GM15510 (cell line): ENCODE measurements around the gene ZNF264.

Source experiments
- POLR2A ChIP-seq: IDR thresholded peaks from 3 replicates; pipeline ENCODE4 v1.6.1; 2011; ENCODE audit warnings: borderline replicate concordance; ENCODE audit not compliant: insufficient read length; ENCODE audit errors: extremely low read depth

The ZNF264 gene

DNA sequence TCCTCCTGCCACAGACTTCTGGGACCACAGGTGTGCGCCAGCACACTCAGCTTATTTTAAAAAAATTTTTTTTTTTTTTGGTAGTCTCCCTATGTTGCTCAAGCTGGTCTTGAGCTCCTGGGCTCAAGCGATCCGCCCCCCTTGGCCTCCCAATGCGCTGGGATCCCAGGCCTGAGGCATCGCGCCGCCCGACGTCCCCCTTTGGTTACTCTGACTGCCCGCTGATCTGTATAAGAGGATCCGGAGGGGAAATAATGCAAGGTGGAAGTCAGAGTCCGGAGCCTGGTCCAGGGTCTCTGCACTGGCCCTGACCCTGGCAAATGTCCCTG, 48.6 kb downstream of the ZNF264 start:
- TF ChIP-seq POLR2A = no peak

DNA sequence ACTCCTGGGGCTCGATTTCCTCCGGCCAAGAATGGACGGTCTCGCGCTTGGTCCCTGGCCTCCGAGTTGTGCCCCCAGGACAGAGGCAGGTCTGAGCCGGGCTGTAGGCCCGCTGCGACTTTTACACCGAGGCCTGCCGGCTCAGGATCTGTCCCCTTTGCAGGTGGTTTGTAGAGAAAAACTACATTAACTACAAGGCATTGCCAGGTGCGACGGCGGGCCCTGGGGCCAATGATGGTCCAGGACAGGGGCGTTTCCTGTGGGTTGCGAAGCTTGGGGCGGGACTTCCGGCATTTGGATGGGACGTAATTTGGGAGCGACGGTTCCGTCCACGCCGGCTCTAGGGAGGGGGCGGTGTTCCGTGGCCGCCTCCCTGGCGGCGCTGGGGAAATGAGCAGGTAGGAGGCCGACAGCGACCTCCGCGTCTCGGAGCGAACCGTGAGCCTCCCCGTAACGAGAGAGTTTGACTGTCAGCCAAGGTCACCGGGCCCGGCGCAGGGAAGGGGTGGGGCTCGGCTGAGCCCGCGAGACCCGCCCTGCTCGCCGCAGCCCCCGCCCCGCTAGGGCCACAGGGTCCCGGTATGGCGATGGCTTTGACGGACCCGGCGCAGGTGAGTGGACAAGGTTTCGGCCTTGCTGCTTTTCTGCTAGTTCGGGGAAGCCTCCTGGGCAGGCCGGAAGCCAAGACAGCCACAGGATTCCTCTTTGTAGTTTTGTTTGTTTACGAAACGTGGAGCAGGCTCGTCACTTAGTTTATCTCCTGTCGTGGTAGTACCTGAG, 49.2 kb downstream of the ZNF264 start, which contains the start of gene ZNF805:
ZNF805 (plus strand) TSS at position 322 of the 780 bp plus-strand sequence; CDS start at position 582, 260 bp downstream.
- peak; percentile 76 for TF ChIP-seq POLR2A

GRCh38 chr19:57241176-57241575, 49.9 kb downstream of the ZNF264 start:
- TF ChIP-seq POLR2A = no peak

DNA sequence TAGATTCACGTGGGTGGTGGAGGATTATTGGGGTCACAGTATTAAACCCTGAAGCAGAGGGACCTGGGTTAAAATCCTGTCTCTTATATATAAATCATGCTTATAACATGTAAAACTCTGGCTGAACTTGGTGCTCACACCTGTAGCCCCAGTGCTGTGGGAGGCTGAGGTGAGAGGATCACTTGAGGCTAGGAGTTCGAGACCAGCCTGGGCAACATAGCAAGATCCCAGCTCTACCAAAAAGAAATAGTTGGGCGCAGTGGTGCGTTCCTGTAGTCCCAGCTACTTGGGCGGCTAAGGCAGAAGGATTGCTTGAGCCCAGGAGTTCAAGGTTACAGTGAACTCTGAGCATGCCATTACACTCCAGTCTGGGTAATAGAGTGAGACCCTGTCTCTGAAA, 51.5 kb downstream of the ZNF264 start:
- TF ChIP-seq POLR2A = no peak

DNA sequence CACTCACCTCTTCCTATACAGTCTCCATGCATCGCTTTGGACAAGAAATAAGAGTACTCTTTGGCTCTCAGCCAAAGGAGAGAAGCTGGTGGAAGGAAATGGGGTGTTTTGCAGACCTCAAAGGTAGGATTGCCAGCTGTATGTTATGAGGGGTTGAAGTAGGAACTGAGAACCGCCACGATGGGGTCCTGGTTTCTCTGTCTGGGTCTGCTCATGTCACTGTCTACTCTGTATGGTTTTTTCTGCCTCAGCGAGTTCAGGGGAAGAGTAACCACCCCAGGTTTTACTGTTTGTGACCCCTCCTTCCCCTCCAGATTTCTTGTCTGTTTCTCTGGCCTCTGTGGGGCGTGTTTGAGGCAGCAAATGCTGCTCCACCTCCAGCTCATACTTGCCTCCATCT, 53.2 kb downstream of the ZNF264 start:
- TF ChIP-seq POLR2A = no peak

DNA sequence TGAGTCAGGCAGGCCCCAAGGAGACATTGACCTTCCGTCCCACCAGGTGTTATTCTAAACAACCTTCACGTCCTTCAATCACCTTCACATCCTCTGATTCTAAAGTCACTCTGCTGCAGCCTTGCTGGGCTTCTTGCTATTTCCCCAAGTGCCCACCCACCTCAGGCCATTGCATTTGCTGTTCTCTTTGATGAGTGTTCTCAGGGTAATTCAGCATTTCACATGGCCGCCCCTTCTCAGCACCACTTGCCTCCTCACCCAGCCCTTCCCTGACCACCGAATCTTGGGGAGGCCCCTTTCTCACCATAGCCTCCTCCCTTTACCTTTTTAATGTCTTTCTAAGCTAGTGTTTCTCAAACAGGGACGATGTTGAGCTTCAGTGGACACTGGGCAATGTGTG, 53.8 kb downstream of the ZNF264 start:
- TF ChIP-seq POLR2A = no peak

GRCh38 chr19:57245959-57246358, 54.7 kb downstream of the ZNF264 start:
- TF ChIP-seq POLR2A = no peak

- no peak for TF ChIP-seq POLR2A
These were observed 57.3 kb downstream of the ZNF264 start for GRCh38 chr19:57248646-57249045.

DNA sequence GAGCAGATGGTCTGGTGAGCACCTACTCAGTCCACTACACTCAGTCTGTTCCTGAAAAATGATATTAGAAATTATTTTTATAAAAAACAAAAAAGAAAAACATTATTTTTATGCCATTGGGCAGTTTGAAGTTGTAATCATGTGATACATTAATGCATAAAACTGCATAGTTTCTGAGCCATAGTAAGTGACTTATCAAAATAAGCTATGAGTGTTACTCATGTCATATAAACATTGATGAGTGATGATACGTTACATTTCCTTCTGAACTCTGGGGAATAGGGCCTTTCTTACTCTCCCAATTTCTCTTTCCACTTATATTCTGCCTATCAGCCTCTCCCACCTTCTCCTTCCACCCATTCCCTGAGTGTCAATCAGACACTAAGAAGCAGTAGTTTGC, 58.0 kb downstream of the ZNF264 start:
- TF ChIP-seq POLR2A = no peak

- no peak for TF ChIP-seq POLR2A
These were observed 70.7 kb downstream of the ZNF264 start for GRCh38 chr19:57262044-57262443.

DNA sequence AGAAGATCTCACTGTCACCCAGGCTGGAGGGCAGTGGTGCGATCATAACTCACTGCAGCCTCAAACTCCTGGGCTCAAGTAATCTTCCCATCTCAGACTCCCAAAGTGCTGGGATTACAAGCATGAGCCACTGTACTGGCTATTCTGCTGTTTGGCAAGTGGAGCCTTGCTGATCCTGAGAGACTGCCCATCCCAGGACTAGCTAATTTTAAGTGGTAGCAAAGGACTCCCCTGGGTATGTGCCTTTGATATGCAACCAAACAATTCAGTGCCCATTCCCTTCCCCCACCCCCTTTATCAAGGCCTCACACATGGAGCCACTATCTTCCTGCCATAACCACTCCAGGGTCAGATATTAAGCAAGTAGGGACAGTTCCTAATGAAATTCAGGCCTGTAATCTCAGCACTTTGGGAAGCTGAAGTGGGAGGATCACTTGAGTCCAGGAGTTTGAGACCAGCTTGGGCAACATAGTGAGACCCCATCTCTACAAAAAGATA, 72.0 kb downstream of the ZNF264 start:
- TF ChIP-seq POLR2A = no peak

DNA sequence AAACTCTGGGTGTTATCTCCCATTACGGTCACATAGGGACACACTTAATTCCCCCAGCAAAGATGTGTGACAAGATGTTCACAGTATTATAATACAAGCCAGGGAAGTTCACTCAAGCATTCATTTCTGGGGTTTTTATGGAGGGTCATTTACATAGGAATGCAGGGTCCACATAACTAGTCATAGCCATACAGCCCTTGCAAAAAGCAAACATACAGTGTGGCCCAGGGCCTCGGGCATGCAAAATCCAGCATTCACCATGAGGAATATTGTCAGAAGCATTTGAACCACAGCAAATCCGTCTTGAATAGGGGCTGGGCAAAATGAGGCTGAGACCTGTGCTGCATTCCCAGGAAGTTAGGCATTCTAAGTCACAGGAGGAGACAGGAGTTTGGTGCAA, 76.0 kb downstream of the ZNF264 start:
- no peak for TF ChIP-seq POLR2A

DNA sequence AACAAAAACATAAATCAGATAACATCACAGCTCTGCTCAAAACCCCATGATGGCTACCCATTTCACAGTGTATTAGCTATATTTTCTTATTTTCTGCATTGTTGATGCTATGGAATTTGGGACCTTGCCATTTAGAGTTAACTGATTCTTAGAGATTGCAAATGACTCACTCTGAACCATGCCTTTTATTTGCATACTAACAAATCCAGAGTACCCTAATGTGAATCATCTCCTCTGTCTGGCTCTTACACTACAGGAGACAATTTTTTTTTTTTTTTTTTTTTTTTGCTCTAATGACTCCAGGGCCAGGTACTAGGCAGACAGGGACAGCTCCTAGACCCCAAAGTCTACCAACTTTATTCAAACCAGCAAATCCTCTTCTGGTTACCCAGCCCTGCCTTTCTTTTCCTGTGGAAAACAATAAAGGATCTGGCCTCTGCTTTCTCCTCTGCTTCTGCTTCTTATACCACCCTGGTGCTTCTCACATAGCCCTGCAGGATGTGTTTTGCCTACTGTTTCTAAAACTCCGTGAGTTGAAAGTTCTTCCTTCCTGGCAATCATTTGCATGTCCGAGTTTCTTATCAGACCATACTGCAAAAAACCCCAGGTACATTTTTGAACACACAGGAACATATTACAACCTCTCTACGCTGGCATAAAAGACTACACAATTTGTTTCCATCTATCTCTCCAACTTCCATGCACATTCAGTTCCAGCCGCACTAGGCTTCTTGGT, 78.4 kb downstream of the ZNF264 start:
- TF ChIP-seq POLR2A = no peak

- no peak for TF ChIP-seq POLR2A
These were observed 80.0 kb downstream of the ZNF264 start for GRCh38 chr19:57271280-57271679.
